Tibial nerve (tissue), 4 donors: ENCODE results near the gene RDH12.

ENCODE experiments used
- CTCF ChIP-seq, 5 experiments: fragments of 200-600 bp in 3 of 5; fragments of 450-650 bp in 2 of 5; sonication (generic) in 3 of 5; IDR thresholded peaks; one replicate each; pipeline ENCODE4 v1.5.1; 2016 to 2019; ENCODE audit warnings: antibody characterized with exemption in 5 of 5, mild to moderate bottlenecking in 3 of 5, moderate library complexity in 2 of 5
- EP300 ChIP-seq, 2 donors: sonication (generic); formaldehyde crosslinking; IDR thresholded peaks; one replicate each; pipeline ENCODE4 v1.6.1; 2017; ENCODE audit warnings: antibody characterized with exemption in 2 of 2, mild to moderate bottlenecking in 1 of 2
- POLR2A ChIP-seq, 2 donors: fragments of 450-650 bp; IDR thresholded peaks; one replicate each; pipeline ENCODE4 v1.6.1; 2017; ENCODE audit warnings: antibody characterized with exemption in 2 of 2, mild to moderate bottlenecking in 2 of 2, moderate library complexity in 2 of 2

- TF ChIP-seq CTCF (IDR thresholded peaks at IDR 0.05) (no peak), POLR2A (IDR thresholded peaks at IDR 0.05) (no peak), EP300 (IDR thresholded peaks at IDR 0.05) (no peak)
These were observed 16.6 kb downstream of the RDH12 start for GRCh38 chr14:67718265-67718664.
